PC-3 (cell line): ENCODE measurements around the gene CEP170. TPM values are rescaled to one million over a fixed set of nuclear protein-coding genes. Genes with fewer than 3 reads are reported as not detected.
"Not testable (repeated sequence)": the region's sequence is repeated elsewhere in the genome, so short reads cannot be mapped to it uniquely, and the experiment has no call there.

Experiments used
- ATAC-seq: fragments of 200-7000 bp; cut with Tn5 transposase; 2 replicates; pipeline ENCODE4 v1.9.1; 2020; ENCODE audit warnings: mild to moderate bottlenecking, moderate library complexity
- BruUV-seq: library from RNA; stranded (reverse); fragments of 400-500 nt; replicated peaks from 2 replicates; lab custom pipeline; 2021; lab: Mats Ljungman, UMichigan
- CTCF ChIA-PET: fragments of 300-600 bp; sonication (Branson Sonifier 250); formaldehyde crosslinking; loops from one replicate; lab custom pipeline; 2022; ENCODE audit warnings: antibody characterized with exemption; lab: Charles Lee
- POLR2A ChIA-PET: fragments of 300-600 bp; sonication (Branson Sonifier 250); formaldehyde crosslinking; loops from one replicate; lab custom pipeline; 2022; ENCODE audit warnings: antibody characterized with exemption; ENCODE audit not compliant: unreplicated experiment; lab: Charles Lee
- DNase-seq: peaks from one replicate; pipeline ENCODE4 v3.0.0-alpha.2; 2015
- H2AFZ ChIP-seq: fragments of 300-600 bp; sonication (generic); 2 replicates; pipeline ENCODE4 v1.6.0; 2016; ENCODE audit warnings: antibody characterized with exemption, low read length
- H3F3A ChIP-seq: fragments of 300-600 bp; sonication (generic); one replicate; pipeline ENCODE4 v1.6.0; 2017; ENCODE audit warnings: antibody characterized with exemption, low read length, control low read depth, mild to moderate bottlenecking; ENCODE audit not compliant: unreplicated experiment
- H3K27ac ChIP-seq: fragments of 300-600 bp; sonication (generic); 2 replicates; pipeline ENCODE4 v1.5.1; 2016; ENCODE audit warnings: mild to moderate bottlenecking, low read length
- H3K27me3 ChIP-seq: fragments of 300-600 bp; sonication (generic); 2 replicates; pipeline ENCODE4 v1.6.1; 2016; ENCODE audit warnings: low read length, mixed read lengths
- H3K36me3 ChIP-seq: fragments of 300-600 bp; sonication (generic); 2 replicates; pipeline ENCODE4 v1.6.1; 2016; ENCODE audit warnings: low read depth, mixed run types, low read length, mixed read lengths
- H3K4me1 ChIP-seq: fragments of 300-600 bp; sonication (generic); 2 replicates; pipeline ENCODE4 v1.5.1; 2016; ENCODE audit warnings: low read length; ENCODE audit not compliant: insufficient read depth
- H3K4me2 ChIP-seq: fragments of 300-600 bp; sonication (generic); 2 replicates; pipeline ENCODE4 v1.6.0; 2016; ENCODE audit warnings: low read length
- H3K4me3 ChIP-seq: fragments of 300-600 bp; sonication (generic); 2 replicates; pipeline ENCODE4 v1.5.1; 2016; ENCODE audit warnings: mild to moderate bottlenecking, low read length, mixed read lengths
- H3K79me2 ChIP-seq: fragments of 300-600 bp; sonication (generic); 2 replicates; pipeline ENCODE4 v1.6.1; 2017; ENCODE audit warnings: low read length, mixed read lengths
- H3K9ac ChIP-seq: fragments of 300-600 bp; sonication (generic); 2 replicates; pipeline ENCODE4 v1.6.0; 2016; ENCODE audit warnings: mild to moderate bottlenecking, low read length
- H3K9me2 ChIP-seq: fragments of 300-600 bp; sonication (generic); replicated peaks from 2 replicates; pipeline ENCODE4 v1.6.1; 2016; ENCODE audit warnings: mixed run types, low read length, mixed read lengths
- H3K9me3 ChIP-seq: fragments of 300-600 bp; sonication (generic); 2 replicates; pipeline ENCODE4 v1.6.1; 2016; ENCODE audit warnings: low read length, mixed read lengths
- H4K20me1 ChIP-seq: fragments of 300-600 bp; sonication (generic); 2 replicates; pipeline ENCODE4 v1.6.1; 2016; ENCODE audit warnings: low read length, mixed read lengths
- intact Hi-C: fragments of 100-400 bp; cut with micrococcal nuclease; formaldehyde crosslinking; loops from 2 replicates; pipeline ENCODE4 v1.9.0; 2023
- total RNA-seq: library from RNA; depleted of rRNA; stranded (reverse); fragments of >200 nt; gene quantifications from 2 replicates; pipeline ENCODE4 v1.2.3, GENCODE V29; 2014

Gene CEP170
- total RNA-seq, 1 experiment from 2014 or later = 65.3 TPM

- H3K9ac ChIP-seq, H3K79me2 ChIP-seq, H4K20me1 ChIP-seq, POLR2A ChIA-PET, H3K4me1 ChIP-seq, BruUV-seq, H3K4me3 ChIP-seq, H3K36me3 ChIP-seq, H3K27me3 ChIP-seq, H3F3A ChIP-seq, CTCF ChIA-PET, H3K9me3 ChIP-seq, intact Hi-C loops, H3K9me2 ChIP-seq: not testable (repeated sequence)
- H3K27ac ChIP-seq = peak overlapping the region; percentile 19
- H2AFZ ChIP-seq = 0 out of 2 replicates have a peak overlapping the region, but pooled peaks have one; percentile 16
- ATAC-seq (peak; percentile 79), DNase-seq (peak; percentile 27)
- H3K4me2 ChIP-seq = peak overlapping the region; percentile 7; the same call in 1 of the 2 replicates
Measured at GRCh38 chr1:243173758-243174369, 81.2 kb downstream of the CEP170 start.

DNA sequence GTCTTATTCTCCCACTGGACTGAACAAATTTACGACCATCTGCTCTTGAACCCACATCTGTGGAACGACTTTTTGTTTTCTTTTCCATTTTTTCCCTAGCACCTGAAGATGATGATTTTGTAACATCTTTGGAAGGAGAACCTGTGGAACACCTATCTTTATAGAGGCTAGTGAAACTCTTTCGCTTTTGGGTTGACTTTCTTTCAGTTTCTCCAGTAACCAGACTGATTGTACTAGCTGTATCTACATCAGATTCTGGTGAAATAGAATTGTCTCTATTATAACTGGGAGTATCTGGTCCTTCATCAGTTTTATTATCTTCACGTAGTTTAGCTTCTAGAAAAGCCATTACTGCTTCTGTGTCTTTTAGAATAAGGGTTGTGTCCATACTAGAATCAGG, 90.2 kb downstream of the CEP170 start:
- ATAC-seq, H3K9me3 ChIP-seq, H4K20me1 ChIP-seq, POLR2A ChIA-PET, H3K4me3 ChIP-seq, DNase-seq, H3K4me2 ChIP-seq, intact Hi-C loops, H3K36me3 ChIP-seq, CTCF ChIA-PET, BruUV-seq, H2AFZ ChIP-seq, H3K9me2 ChIP-seq, H3K9ac ChIP-seq, H3K79me2 ChIP-seq, H3F3A ChIP-seq, H3K4me1 ChIP-seq, H3K27me3 ChIP-seq, H3K27ac ChIP-seq: not testable (repeated sequence)

DNA sequence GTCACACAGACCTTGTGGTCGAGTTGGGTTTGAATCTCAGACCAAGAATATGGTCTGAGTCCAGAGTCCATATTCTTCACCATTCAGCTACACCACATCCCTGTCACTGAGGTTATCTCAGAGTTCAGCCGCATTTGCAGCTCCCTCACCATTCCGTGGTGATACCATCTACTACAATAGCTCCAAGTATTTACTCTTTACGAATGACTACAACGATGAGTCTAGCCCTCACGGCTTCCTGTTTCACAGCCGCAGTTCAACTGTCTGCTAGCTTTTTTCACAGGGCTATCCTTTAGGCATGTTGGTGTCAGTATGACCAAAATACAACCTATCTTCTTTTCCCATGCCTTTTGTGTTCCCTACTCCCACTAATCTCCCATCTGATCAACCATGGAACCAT, 104.2 kb downstream of the CEP170 start:
- H4K20me1 ChIP-seq, H3K79me2 ChIP-seq, H3K36me3 ChIP-seq, H3K4me1 ChIP-seq, BruUV-seq, H3F3A ChIP-seq, CTCF ChIA-PET, H3K9me2 ChIP-seq, H3K9ac ChIP-seq, DNase-seq, H3K4me3 ChIP-seq, H3K27me3 ChIP-seq, H3K4me2 ChIP-seq, H2AFZ ChIP-seq, H3K9me3 ChIP-seq, H3K27ac ChIP-seq, intact Hi-C loops, ATAC-seq: not testable (repeated sequence)
- POLR2A ChIA-PET = interaction anchor here (0.6 kb wide), 1 partner anchor 50 kb away, joined by 4 read pairs; no protein-coding TSS in a partner anchor

GRCh38 chr1:243149120-243149519, 106.0 kb downstream of the CEP170 start:
- H3F3A ChIP-seq, H3K27me3 ChIP-seq, BruUV-seq, DNase-seq, H3K79me2 ChIP-seq, H4K20me1 ChIP-seq, H3K9ac ChIP-seq, intact Hi-C loops, CTCF ChIA-PET, POLR2A ChIA-PET, H3K4me1 ChIP-seq, H3K4me3 ChIP-seq, H3K27ac ChIP-seq, H3K36me3 ChIP-seq, H3K9me2 ChIP-seq, H3K4me2 ChIP-seq, H2AFZ ChIP-seq, H3K9me3 ChIP-seq, ATAC-seq: not testable (repeated sequence)

DNA sequence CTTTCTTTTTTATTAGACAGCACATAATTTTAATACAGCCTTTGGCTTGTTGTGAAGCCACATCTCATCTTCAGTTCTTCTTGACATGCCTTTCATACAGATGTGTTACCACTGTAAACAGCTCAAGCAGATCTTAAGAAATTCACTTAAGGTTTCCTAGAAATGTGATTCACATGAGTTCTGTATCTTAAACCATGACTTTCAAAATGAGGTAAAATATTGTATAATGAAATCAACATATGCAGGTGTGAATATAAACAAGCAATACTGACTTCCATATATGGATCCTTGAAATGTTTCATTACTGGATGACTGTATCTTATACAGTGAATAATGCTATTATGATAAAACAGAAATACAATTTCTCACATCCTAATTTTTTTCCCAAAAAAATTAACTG, 107.7 kb downstream of the CEP170 start:
- intact Hi-C loops, H3K27me3 ChIP-seq, BruUV-seq: not testable (repeated sequence)

More for the DNA sequence above, 107.7 kb downstream of the CEP170 start:
- POLR2A ChIA-PET, H3K4me1 ChIP-seq, H3K27ac ChIP-seq, H4K20me1 ChIP-seq, H3K9me2 ChIP-seq, H3K9ac ChIP-seq, H3K4me2 ChIP-seq, H3K9me3 ChIP-seq, H3F3A ChIP-seq, H3K4me3 ChIP-seq, CTCF ChIA-PET, H3K36me3 ChIP-seq, ATAC-seq, H3K79me2 ChIP-seq, H2AFZ ChIP-seq, DNase-seq: not testable (repeated sequence)
